A549 treated with AZD2906 at 1 μM for 4 hours (cell line): ENCODE data around the gene KATNBL1. TPM values are rescaled to one million over a fixed set of nuclear protein-coding genes. Genes with fewer than 3 reads are reported as not detected.

Source experiments
- total RNA-seq: library from RNA; stranded (reverse); fragments of 200-300 nt; extraction: Qiagen RNA extraction; gene quantifications from 5 replicates; pipeline ENCODE4 v1.2.3, GENCODE V29; 2022

KATNBL1 gene
- 25.3 to 32.5 TPM (median 28.4 TPM) in 5 replicates for total RNA-seq

GRCh38 chr15:34209421-34210282 lies at the start of gene KATNBL1:
Gene KATNBL1, minus strand, starts transcription at chr15:34210096. Its CDS starts 46,420 bp downstream, at chr15:34163676.

DNA sequence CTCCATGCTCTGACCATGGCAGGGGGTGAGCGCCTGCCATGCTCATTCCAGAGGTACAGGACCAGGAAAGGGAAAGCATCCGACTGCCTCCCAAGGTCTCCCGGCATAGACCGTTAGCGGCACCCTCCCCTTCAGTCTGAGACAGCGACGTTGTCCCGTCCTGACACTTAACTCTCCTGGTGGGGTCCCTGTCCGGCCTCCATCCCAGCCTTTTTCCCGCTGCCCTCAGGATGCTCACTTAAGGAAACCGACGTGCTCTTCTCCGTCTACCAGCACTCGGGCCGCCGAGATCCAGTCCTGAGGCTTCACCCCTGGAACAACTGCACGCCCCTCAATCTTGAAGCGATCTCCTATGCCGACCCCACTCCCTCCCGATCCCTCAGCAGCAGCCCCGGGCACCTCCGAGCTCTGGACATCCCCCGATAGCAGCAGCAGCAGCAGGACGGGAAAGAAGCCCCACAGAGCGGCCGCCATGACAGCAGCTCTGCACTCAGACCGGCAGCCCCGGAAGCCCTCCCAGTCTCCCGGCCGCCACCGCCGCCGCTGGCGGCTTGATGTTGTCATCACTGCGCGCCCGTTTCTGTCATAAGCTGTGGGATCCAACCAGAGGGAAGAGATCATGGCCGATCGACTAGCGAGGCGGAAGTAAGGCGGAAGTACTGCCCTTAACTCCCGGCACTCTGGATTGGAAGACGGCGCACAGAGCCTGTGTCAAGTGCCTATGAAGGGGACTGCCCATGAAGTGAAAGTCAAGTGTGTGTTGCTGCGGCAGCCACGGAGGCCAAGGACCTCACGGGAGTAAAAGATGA lies 108.3 kb downstream of the KATNBL1 start, which contains the start of the genes EMC7 and PGBD4:
Gene EMC7, minus strand, starts transcription at position 497 of the 809 bp plus-strand sequence. Its CDS starts 23 bp downstream, at position 474.
Gene PGBD4, plus strand, starts transcription at position 718 of the 809 bp plus-strand sequence. CDS start 449 bp downstream, outside the sequence.

Other genes starting within 250 kb of the KATNBL1 start
- gene CHRM5, start 241.6 kb downstream of the KATNBL1 start, total RNA-seq = 0.02 to 0.06 TPM (median 0.03 TPM) in 4 of 5 replicates, not detected in the other
- gene AVEN, start 170.9 kb downstream of the KATNBL1 start, total RNA-seq = 19.9 to 24.2 TPM (median 23.4 TPM) in 5 replicates
- 123 to 144 TPM (median 139 TPM) in 5 replicates for gene EMC7, start 108.2 kb downstream of the KATNBL1 start, total RNA-seq
- gene PGBD4, start 108.0 kb downstream of the KATNBL1 start, total RNA-seq = 1.1 to 1.8 TPM (median 1.5 TPM) in 5 replicates
- gene EMC4, start 14.9 kb upstream of the KATNBL1 start, total RNA-seq = 192 to 207 TPM (median 197 TPM) in 5 replicates
- gene SLC12A6, start 127.7 kb upstream of the KATNBL1 start, total RNA-seq = 3.5 to 6.4 TPM (median 5.6 TPM) in 5 replicates
- 504 to 564 TPM (median 541 TPM) in 5 replicates for gene NOP10, start 133.0 kb upstream of the KATNBL1 start, total RNA-seq
- gene NUTM1, start 133.2 kb upstream of the KATNBL1 start, total RNA-seq = not detected in 5 replicates
- gene LPCAT4, start 157.1 kb upstream of the KATNBL1 start, total RNA-seq = 43.3 to 68.2 TPM (median 61.0 TPM) in 5 replicates
- 4.7 to 9.6 TPM (median 6.8 TPM) in 5 replicates for gene GOLGA8A, start 227.7 kb upstream of the KATNBL1 start, total RNA-seq